Urothelium cell line (cell line): ENCODE data around the gene NTRK1.

Source experiments
- DNase-seq: peaks from one replicate; pipeline ENCODE4 v3.0.0; 2011; ENCODE audit warnings: low spot score, mixed read lengths
- FAIRE-seq: peaks from 2 replicates; lab custom pipeline; 2011; peaks lifted over from hg19 to GRCh38; lab: Jason Lieb, UNC

NTRK1 gene

DNA sequence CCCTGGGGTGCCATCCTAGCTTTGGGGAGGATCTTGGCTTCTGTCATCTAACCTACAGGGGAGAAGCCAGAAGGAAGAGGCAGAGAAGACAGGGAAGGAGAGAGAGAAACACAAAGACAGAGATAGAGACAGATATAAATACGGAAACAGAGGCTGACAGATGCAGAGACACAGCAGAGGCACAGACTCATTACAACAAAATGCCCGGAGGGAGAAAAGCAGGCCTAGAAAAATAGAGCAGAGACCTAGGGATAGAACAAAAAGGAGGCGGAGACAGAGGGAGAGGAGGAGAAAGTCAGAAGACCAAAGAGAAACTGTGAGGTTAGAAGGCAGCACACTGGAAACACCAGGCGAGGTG is 34.8 kb downstream of the NTRK1 start:
- FAIRE-seq (no peak), DNase-seq (no peak)

GRCh38 chr1:156895927-156896326 is 35.3 kb downstream of the NTRK1 start:
- FAIRE-seq (no peak), DNase-seq (no peak)

- FAIRE-seq (peak; percentile 17), DNase-seq (peak; percentile 97)
Observed at GRCh38 chr1:156896490-156897033, 35.9 kb downstream of the NTRK1 start.

GRCh38 chr1:156897078-156897825 is 36.6 kb downstream of the NTRK1 start:
- FAIRE-seq (no peak), DNase-seq (peak; percentile 83)

GRCh38 chr1:156898161-156898566 is 37.5 kb downstream of the NTRK1 start:
- DNase-seq, result peak; percentile 58

DNA sequence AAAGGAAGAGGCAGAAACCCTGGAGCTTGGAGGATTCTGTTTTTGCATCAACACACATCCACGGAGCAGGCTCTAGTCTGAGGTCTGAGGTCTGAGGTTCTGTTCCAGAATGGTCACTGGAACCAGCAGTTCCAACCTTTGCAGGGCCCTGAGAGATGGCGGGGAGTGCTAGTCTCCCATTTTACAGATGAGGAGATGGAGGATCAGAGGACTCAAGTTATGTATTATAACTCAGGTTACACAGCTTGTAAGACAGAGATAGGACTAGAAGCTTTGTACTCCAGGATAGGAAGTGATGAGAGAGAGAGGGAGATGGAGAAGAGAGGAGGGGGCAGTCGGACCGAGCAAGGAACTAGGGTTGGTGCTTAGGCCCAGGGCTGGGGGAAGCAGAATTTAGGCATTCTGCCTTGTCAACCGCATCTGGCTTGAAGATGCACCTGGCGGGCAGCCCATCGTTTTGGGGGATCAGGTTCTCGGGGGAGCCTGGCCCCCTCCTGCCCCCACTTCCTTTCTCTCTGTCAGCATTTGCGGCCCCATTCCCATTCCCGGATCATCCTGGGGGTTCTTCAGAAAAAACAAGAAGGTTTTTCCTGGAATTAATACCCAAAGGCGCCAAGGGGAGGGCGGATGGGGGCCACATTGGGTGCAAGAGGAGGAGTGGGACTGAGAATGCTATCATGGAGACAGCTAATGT is 38.5 kb downstream of the NTRK1 start:
- no peak for DNase-seq
- FAIRE-seq, result no peak

More at GRCh38 chr1:156898161-156898566, 37.5 kb downstream of the NTRK1 start:
- peak; percentile 79 for FAIRE-seq

GRCh38 chr1:156899956-156900718 is 39.5 kb downstream of the NTRK1 start:
- no peak for DNase-seq
- FAIRE-seq, result no peak

DNA sequence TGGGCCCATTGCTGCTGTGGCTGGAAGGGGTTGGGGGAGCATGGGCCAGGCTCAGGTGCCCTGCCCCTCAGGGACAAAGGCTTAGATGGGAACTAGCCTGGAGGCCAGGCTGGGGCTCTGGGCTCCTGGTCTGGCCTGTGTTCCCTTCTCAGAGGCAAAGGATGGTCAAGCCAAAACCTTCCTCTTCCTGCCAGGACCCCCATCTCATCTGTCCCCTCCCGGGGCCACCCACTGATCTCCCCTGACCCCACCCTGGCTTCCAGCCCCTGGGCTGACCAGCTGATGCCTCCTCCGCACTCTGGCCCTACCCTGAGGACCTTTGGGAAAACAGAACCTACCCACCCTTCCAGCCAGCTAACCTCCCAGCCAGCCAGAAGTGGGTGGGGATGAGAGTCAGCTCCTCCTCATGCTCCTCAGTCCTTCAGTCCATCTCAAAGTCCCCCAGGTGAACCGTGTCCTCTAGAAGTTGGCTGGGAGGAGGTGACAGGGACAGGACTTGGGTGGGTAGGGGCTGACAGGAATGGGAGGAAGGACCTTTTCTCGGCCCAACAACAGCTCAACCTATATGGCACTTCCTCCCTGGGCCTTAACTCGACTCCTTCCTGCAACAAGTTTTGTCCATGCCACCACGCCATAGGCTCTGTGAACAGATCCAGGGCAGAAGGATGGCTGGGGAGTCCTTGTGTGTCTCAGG is 40.4 kb downstream of the NTRK1 start:
- DNase-seq, result no peak
- FAIRE-seq, result no peak

- FAIRE-seq (no peak), DNase-seq (no peak)
Observed at GRCh38 chr1:156901590-156901900, 40.9 kb downstream of the NTRK1 start.

DNA sequence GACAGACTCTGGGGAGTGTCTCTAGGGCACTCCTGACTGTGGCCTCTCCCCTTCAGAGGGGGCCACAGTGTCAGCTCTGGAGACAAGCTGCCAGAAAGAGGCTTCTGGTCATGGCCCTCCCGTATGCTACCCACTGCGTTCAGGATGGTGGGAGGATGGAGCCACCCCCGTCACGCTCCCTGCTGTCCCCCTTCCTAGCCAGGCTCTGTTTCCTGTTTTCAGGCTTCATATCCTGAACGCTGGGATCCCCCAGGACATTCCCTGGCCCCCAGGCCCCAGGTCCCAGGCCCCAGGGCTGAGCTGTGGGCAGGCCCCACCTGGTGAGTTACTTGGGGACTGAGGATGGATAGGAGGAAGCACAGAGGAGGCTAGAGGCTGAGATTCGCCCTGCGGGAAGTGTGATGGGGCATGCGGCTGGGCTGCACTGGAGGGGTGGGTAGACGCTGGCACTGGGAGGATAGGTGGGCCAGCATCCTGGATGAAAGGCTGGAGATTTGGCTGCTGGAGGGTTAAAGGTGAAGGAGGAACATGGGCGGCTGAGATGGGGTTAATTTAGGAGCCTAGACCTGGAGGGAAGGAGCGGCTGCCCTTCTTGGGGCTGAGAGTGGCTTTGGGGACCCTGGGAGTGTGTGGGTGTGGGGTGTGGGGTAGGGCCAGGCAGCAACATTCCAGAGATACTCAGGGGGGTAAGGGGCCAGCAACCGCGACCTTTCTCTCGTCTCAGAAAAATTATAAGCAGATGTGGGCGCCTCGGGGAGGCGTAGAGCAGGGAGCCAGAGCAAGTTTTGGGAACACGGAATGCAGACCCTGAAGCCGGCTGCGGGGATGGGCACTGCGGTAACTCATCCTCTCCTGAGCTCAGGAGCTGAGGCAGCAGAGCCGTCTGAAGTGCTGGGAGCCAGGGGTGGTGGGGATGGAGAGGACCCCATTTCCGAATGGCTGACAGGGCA is 41.6 kb downstream of the NTRK1 start:
- DNase-seq (no peak), FAIRE-seq (no peak)

DNA sequence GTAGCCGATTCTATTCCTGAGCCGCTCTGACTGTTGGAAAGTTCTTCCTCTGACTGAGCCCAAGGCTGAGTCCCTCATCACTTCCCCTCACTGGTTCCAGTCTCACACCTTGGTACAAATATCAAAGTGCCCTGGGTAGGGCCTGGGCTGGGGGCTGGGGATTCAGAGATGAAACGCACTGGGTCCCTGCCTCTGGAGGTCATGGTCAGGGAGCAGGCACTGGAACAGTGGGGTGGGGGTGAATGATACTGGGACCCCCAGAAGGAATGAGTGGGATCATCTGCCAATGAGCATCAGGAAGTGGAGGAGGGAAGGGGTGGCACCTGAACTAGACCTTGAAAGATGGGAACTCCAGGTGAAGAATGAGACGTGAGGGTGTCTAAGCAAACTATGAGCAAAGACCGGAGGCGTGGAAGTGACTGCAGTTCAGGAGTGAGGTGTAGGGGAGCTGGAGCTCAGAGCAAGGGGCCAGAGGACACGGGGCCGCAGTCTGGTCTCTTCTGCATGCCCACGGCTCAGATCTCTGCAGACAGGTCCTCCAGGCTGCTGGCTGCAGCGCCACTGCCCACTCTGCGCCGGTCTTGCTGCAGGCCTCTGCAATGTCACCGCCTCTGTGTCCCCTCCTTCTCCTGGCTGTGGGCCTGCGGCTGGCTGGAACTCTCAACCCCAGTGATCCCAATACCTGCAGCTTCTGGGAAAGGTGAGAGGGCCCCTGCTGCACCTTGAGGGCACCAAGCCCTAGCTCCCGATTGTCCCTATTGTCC is 42.8 kb downstream of the NTRK1 start:
- no peak for FAIRE-seq

GRCh38 chr1:156904187-156904959 is 43.7 kb downstream of the NTRK1 start:
- no peak for DNase-seq
- FAIRE-seq, result no peak

More for the DNA sequence above, 42.8 kb downstream of the NTRK1 start:
- DNase-seq, result no peak

DNA sequence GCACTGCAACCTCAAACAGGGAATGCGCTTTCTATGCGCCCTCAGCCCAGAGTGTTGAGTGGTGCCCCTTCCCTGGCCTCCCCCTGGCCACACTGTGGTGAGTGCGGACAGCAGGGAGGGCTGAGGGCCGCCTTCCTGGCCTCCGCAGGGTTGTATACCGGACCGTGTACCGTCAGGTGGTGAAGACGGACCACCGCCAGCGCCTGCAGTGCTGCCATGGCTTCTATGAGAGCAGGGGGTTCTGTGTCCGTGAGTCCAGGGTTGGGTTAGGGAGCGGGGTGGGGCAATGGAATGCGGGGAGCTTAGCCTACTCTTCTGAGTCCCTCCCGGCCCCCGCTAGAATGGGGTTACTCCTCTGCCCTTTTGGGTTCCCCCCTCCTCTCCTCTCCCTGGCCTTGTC is 44.5 kb downstream of the NTRK1 start:
- FAIRE-seq (no peak), DNase-seq (no peak)

DNA sequence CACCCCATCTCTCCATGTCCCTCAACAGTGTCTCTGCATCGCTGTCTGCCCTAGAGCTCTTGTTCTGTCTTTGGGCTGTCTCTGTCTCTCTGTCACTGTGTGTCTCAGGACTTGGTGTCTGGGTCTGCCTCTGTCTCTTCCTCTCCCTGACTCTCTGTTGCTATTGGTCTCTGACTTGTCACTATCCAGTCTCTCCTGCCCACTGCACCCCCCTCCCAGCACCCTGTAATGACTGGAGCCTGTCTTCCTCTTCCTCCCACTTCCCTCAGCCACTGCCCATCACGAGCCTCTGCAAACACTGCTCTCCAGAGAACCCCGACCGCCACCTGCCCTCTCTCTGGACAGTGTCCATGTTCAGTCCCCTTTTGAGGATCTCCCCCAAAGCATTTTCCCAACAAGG is 45.0 kb downstream of the NTRK1 start:
- no peak for FAIRE-seq

DNA sequence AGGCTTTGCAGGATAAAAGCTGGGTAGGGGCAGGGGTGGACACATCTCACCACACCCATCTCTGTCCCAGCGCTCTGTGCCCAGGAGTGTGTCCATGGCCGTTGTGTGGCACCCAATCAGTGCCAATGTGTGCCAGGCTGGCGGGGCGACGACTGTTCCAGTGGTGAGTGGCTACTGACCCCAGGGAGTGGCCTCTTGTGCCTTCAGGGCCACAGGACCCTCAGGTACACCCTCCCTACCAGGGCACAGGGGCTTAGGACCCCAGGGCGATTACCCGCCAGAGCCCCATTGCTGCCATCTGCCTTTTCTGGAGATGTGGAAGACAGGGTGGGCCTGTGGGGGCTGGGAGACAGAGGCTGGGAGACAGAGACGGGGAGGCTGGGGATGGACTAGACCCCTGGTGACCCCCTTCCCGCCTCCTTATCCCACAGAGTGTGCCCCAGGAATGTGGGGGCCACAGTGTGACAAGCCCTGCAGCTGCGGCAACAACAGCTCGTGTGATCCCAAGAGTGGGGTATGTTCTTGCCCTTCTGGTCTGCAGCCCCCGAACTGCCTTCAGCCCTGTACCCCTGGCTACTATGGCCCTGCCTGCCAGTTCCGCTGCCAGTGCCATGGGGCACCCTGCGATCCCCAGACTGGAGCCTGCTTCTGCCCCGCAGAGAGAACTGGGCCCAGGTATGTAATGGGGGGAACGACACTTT is 45.7 kb downstream of the NTRK1 start:
- FAIRE-seq (no peak), DNase-seq (no peak)

More for the DNA sequence above, 45.0 kb downstream of the NTRK1 start:
- no peak for DNase-seq

DNA sequence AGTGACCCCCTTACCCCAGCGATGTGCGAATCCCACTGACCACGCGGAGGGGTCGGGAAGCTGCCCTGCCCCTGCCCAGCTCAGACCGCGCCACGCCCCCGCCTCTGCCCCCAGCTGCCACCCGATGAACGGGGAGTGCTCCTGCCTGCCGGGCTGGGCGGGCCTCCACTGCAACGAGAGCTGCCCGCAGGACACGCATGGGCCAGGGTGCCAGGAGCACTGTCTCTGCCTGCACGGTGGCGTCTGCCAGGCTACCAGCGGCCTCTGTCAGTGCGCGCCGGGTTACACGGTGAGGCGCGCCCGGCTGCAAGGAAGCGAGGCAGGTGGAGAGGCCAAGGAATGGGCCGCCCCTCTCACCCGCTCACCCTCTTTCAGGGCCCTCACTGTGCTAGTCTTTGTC is 47.9 kb downstream of the NTRK1 start:
- DNase-seq (no peak), FAIRE-seq (no peak)

GRCh38 chr1:156908955-156909354 is 48.3 kb downstream of the NTRK1 start:
- FAIRE-seq, result no peak
- no peak for DNase-seq

DNA sequence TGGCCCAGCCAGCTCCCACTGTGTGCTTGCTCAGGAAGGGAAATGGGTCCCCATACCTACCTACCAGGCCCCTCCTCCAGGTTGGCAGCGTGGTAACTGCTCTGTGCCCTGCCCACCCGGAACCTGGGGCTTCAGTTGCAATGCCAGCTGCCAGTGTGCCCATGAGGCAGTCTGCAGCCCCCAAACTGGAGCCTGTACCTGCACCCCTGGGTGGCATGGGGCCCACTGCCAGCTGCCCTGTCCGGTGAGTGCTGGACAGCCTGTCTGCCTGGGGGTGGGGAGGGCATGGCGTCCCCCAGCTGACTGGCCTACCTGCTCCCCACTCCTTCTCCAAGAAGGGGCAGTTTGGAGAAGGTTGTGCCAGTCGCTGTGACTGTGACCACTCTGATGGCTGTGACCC is 49.0 kb downstream of the NTRK1 start:
- FAIRE-seq (no peak), DNase-seq (no peak)
